ENCODE data around the gene CMPK2. TPM values are rescaled to one million over a fixed set of nuclear protein-coding genes. Genes with fewer than 3 reads are reported as not detected.

Gene CMPK2
- total RNA-seq, 4 donors from 2014 or later = 4.9 to 22.9 (median 11.8) TPM

DNA sequence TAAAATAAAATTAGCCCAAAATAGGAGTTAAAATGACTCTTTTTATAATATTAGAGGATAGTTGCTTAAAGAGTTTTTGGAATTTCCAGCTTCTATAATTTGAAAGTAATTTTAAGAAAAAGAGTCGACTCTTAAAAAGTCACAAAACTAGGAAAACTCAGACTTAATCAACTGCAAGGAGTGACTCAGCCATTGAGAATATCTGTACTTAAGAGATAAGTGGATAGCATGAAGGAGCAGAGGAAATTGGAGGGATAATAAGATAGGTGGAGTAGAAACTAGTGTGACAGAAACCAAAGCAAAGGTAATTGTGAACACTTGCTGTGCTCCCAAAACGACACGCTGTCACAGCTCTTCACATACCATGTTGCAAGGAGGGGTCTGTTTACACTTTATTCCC lies 20.3 kb upstream of the CMPK2 start:
- Histone ChIP-seq H3K36me3 (no peaks in the 10 kb centered on the region), H3K27me3 (no peaks in the 10 kb centered on the region), H3K27ac (no peak overlapping the region), H3K4me3 (no peak overlapping the region), H3K9me3 (no peaks in the 10 kb centered on the region), H3K4me1 (no peaks in the 10 kb centered on the region)
- intact Hi-C loops (cut with DNase I; ENCODE audit: low total_unique reads) (no loop called here), in situ Hi-C loops (cut with MboI; ENCODE audit: low pct_ligation_motif_present in 1 of 4, low pct_unique_long_range_greater_than_20kb in 1 of 4, low sequenced_read_pairs in 3 of 4) (no loop called here)
- DNase-seq = no peak
- WGBS, 2 donors (ENCODE audit: low coverage in 1 of 2) = 80 to 100% methylated on average over 3 of the region's 3 CpGs
- TF ChIP-seq EP300 (IDR thresholded peaks at IDR 0.05; ENCODE audit: low read depth) (no peak), POLR2A (IDR thresholded peaks at IDR 0.05) (no peak), POLR2AphosphoS5 (IDR thresholded peaks at IDR 0.05) (no peak)
- TF ChIP-seq, protein P1, sequence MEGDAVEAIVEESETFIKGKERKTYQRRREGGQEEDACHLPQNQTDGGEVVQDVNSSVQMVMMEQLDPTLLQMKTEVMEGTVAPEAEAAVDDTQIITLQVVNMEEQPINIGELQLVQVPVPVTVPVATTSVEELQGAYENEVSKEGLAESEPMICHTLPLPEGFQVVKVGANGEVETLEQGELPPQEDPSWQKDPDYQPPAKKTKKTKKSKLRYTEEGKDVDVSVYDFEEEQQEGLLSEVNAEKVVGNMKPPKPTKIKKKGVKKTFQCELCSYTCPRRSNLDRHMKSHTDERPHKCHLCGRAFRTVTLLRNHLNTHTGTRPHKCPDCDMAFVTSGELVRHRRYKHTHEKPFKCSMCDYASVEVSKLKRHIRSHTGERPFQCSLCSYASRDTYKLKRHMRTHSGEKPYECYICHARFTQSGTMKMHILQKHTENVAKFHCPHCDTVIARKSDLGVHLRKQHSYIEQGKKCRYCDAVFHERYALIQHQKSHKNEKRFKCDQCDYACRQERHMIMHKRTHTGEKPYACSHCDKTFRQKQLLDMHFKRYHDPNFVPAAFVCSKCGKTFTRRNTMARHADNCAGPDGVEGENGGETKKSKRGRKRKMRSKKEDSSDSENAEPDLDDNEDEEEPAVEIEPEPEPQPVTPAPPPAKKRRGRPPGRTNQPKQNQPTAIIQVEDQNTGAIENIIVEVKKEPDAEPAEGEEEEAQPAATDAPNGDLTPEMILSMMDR (IDR thresholded peaks at IDR 0.05) = no peak

DNA sequence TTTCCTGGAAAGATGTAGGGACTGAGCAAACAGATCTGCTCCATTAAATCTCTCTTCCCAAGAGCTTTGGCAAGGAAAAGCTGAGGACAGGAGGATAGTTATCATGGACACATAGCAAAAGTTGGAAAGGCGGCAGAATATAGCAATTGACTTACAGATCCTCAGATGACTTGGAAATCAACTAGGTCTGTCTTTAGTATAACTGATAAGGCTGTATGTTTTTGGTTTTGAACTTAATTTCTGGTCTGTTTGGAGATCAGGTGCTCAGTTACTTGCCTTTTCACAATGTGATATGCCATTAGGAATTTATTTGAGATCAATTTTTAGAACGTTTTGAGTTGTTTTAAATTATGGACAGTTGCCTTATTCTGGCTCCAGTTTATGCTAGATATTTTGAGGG lies 19.8 kb upstream of the CMPK2 start:
- Histone ChIP-seq H3K27ac (no peak overlapping the region), H3K27me3 (no peaks in the 10 kb centered on the region), H3K4me3 (no peak overlapping the region), H3K36me3 (no peaks in the 10 kb centered on the region), H3K4me1 (no peaks in the 10 kb centered on the region), H3K9me3 (no peaks in the 10 kb centered on the region)
- in situ Hi-C loops (cut with MboI; ENCODE audit: low pct_ligation_motif_present in 1 of 4, low pct_unique_long_range_greater_than_20kb in 1 of 4, low sequenced_read_pairs in 3 of 4) (no loop called here), intact Hi-C loops (cut with DNase I; ENCODE audit: low total_unique reads) (no loop called here)
- DNase-seq = no peak
- TF ChIP-seq, protein P1 (IDR thresholded peaks at IDR 0.05) = no peak
- TF ChIP-seq POLR2AphosphoS5 (IDR thresholded peaks at IDR 0.05) (no peak), EP300 (IDR thresholded peaks at IDR 0.05; ENCODE audit: low read depth) (no peak), POLR2A (IDR thresholded peaks at IDR 0.05) (no peak)
- WGBS, 2 donors (ENCODE audit: low coverage in 1 of 2) = 84 to 89% methylated on average over 2 of the region's 2 CpGs

- Histone ChIP-seq H3K36me3 (no peaks in the 10 kb centered on the region), H3K4me3 (no peak overlapping the region), H3K9me3 (no peaks in the 10 kb centered on the region), H3K4me1 (no peaks in the 10 kb centered on the region), H3K27me3 (no peaks in the 10 kb centered on the region), H3K27ac (no peak overlapping the region)
- TF ChIP-seq, protein P1 (IDR thresholded peaks at IDR 0.05) = no peak
- TF ChIP-seq EP300 (IDR thresholded peaks at IDR 0.05; ENCODE audit: low read depth) (no peak), POLR2AphosphoS5 (IDR thresholded peaks at IDR 0.05) (no peak), POLR2A (IDR thresholded peaks at IDR 0.05) (no peak)
- in situ Hi-C loops (cut with MboI; ENCODE audit: low pct_ligation_motif_present in 1 of 4, low pct_unique_long_range_greater_than_20kb in 1 of 4, low sequenced_read_pairs in 3 of 4) = no loop called here
- WGBS, 2 donors (ENCODE audit: low coverage in 1 of 2) = 67 to 68% methylated on average over 3 to 7 of the region's 7 CpGs
- no peak for DNase-seq
- intact Hi-C loops (cut with DNase I; ENCODE audit: low total_unique reads) = no loop called here
Observed at GRCh38 chr2:6883448-6884122, 17.9 kb upstream of the CMPK2 start.

- Histone ChIP-seq H3K4me3 (no peak overlapping the region), H3K27me3 (no peaks in the 10 kb centered on the region), H3K36me3 (no peaks in the 10 kb centered on the region), H3K4me1 (peaks cover 0 to 14% (median 1%) of the 10 kb centered on the region in 4 donors), H3K27ac (no peak overlapping the region), H3K9me3 (no peaks in the 10 kb centered on the region)
- 68 to 87% methylated on average over 3 to 5 of the region's 5 CpGs for WGBS, 2 donors (ENCODE audit: low coverage in 1 of 2)
- DNase-seq = no peak
- TF ChIP-seq POLR2AphosphoS5 (IDR thresholded peaks at IDR 0.05) (no peak), EP300 (IDR thresholded peaks at IDR 0.05; ENCODE audit: low read depth) (no peak), POLR2A (IDR thresholded peaks at IDR 0.05) (no peak)
- TF ChIP-seq, protein P1 (IDR thresholded peaks at IDR 0.05) = no peak
- intact Hi-C loops (cut with DNase I; ENCODE audit: low total_unique reads) = no loop called here
- in situ Hi-C loops (cut with MboI; ENCODE audit: low pct_ligation_motif_present in 1 of 4, low pct_unique_long_range_greater_than_20kb in 1 of 4, low sequenced_read_pairs in 3 of 4) = no loop called here
Observed at GRCh38 chr2:6881516-6881915, 15.8 kb upstream of the CMPK2 start.
